Dermis microvascular lymphatic vessel endothelial cell (primary cell): ENCODE data around the gene IGSF9. TPM values are rescaled to one million over a fixed set of nuclear protein-coding genes. Genes with fewer than 3 reads are reported as not detected.

ENCODE experiments used
- DNase-seq, 2 donors: peaks; one replicate each; pipeline versions ENCODE4 v3.0.0 to v3.0.0-alpha.2; 2010; ENCODE audit warnings: low read depth in 2 of 2
- total RNA-seq: library from RNA; depleted of rRNA; stranded (reverse); fragments of >200 nt; gene quantifications from 2 replicates; pipeline ENCODE4 v1.2.1, GENCODE V29; 2014

The IGSF9 gene
- not detected in 2 replicates for total RNA-seq

- DNase-seq = peak; percentile 40 to 83
Measured at GRCh38 chr1:159945483-159946241, at the start of gene IGSF9. Gene IGSF9 (minus strand): TSS chr1:159945613. CDS start chr1:159943454, 2,159 bp downstream.

GRCh38 chr1:159994896-159995295 is 49.5 kb upstream of the IGSF9 start:
- no peak for DNase-seq

- DNase-seq = no peak
Measured at GRCh38 chr1:159993911-159994310, 48.5 kb upstream of the IGSF9 start.

GRCh38 chr1:159992161-159992560 is 46.7 kb upstream of the IGSF9 start:
- DNase-seq = no peak

- peak; percentile 20 to 40 for DNase-seq
Measured at GRCh38 chr1:159991513-159991912, 46.1 kb upstream of the IGSF9 start.

- no peak for DNase-seq
Measured at GRCh38 chr1:159990005-159990404, 44.6 kb upstream of the IGSF9 start.

- no peak for DNase-seq
Measured at GRCh38 chr1:159989581-159989980, 44.2 kb upstream of the IGSF9 start.

GRCh38 chr1:159988006-159988405 is 42.6 kb upstream of the IGSF9 start:
- DNase-seq = no peak

- DNase-seq = no peak
Measured at GRCh38 chr1:159987186-159987585, 41.8 kb upstream of the IGSF9 start.

- no peak for DNase-seq
Measured at GRCh38 chr1:159986531-159986930, 41.1 kb upstream of the IGSF9 start.

- DNase-seq = no peak
Measured at GRCh38 chr1:159986093-159986492, 40.7 kb upstream of the IGSF9 start.

- DNase-seq = no peak
Measured at GRCh38 chr1:159985473-159985872, 40.1 kb upstream of the IGSF9 start.

- no peak for DNase-seq
Measured at GRCh38 chr1:159983681-159984080, 38.3 kb upstream of the IGSF9 start.

GRCh38 chr1:159982280-159982679 is 36.9 kb upstream of the IGSF9 start:
- DNase-seq = no peak

- DNase-seq = no peak
Measured at GRCh38 chr1:159981351-159982055, 36.1 kb upstream of the IGSF9 start.

- no peak for DNase-seq
Measured at GRCh38 chr1:159980786-159981185, 35.4 kb upstream of the IGSF9 start.

GRCh38 chr1:159980076-159980475 is 34.7 kb upstream of the IGSF9 start:
- DNase-seq = no peak

- DNase-seq = no peak
Measured at GRCh38 chr1:159979257-159979656, 33.8 kb upstream of the IGSF9 start.

- DNase-seq = no peak
Measured at GRCh38 chr1:159978107-159978398, 32.6 kb upstream of the IGSF9 start.

- no peak for DNase-seq
Measured at GRCh38 chr1:159977364-159978106, 32.1 kb upstream of the IGSF9 start.

GRCh38 chr1:159974350-159974965 is 29.0 kb upstream of the IGSF9 start:
- no peak for DNase-seq

- DNase-seq = no peak
Measured at GRCh38 chr1:159973350-159973940, 28.0 kb upstream of the IGSF9 start.
